Astrocyte (in vitro differentiated cells and primary cell): ENCODE results near the gene FLT1.

ENCODE experiments used
- EZH2 ChIP-seq: IDR thresholded peaks from 2 replicates; pipeline ENCODE4 v1.6.1; 2012; ENCODE audit warnings: mild to moderate bottlenecking, low read length, inconsistent platforms; ENCODE audit not compliant: insufficient read depth
- TF ChIP-seq, protein P1 (sequence below): IDR thresholded peaks from 2 replicates; pipeline ENCODE4 v1.5.1; 2011; ENCODE audit warnings: low read depth, mild to moderate bottlenecking, inconsistent platforms, low read length, moderate library complexity; ENCODE audit not compliant: insufficient read depth

- no peak for TF ChIP-seq EZH2
- TF ChIP-seq, protein P1, sequence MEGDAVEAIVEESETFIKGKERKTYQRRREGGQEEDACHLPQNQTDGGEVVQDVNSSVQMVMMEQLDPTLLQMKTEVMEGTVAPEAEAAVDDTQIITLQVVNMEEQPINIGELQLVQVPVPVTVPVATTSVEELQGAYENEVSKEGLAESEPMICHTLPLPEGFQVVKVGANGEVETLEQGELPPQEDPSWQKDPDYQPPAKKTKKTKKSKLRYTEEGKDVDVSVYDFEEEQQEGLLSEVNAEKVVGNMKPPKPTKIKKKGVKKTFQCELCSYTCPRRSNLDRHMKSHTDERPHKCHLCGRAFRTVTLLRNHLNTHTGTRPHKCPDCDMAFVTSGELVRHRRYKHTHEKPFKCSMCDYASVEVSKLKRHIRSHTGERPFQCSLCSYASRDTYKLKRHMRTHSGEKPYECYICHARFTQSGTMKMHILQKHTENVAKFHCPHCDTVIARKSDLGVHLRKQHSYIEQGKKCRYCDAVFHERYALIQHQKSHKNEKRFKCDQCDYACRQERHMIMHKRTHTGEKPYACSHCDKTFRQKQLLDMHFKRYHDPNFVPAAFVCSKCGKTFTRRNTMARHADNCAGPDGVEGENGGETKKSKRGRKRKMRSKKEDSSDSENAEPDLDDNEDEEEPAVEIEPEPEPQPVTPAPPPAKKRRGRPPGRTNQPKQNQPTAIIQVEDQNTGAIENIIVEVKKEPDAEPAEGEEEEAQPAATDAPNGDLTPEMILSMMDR: no peak
Measured at GRCh38 chr13:28457521-28457920, 37.4 kb downstream of the FLT1 start.
